Activated CD4-positive, alpha-beta T cell treated with anti-CD3 and anti-CD28 coated beads for 4 hours (primary cell): ENCODE results near the gene HACE1.
"Not testable (repeated sequence)": the region's sequence is repeated elsewhere in the genome, so short reads cannot be mapped to it uniquely, and the experiment has no call there.

Experiments
- DNase-seq, 2 donors: peaks; one replicate each; pipeline ENCODE4 v3.0.0-alpha.2; 2020

Gene HACE1

DNA sequence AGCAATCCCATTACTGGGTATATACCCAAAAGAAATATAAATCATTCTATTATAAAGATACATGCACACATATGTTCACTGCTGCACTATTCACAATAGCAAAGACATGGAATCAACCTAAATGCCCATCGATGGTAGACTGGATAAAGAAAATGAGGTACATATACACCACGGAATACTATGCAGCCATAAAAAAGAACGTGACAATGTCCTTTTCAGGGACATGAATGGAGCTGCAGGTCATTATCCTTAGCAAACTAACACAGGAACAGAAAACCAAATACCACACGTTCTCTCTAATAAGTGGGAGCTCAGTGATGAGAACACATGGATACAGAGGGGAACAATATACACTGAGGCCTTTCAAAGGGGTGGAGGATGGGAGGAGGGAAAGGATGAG lies 38.9 kb downstream of the HACE1 start:
- DNase-seq: not testable (repeated sequence)

DNA sequence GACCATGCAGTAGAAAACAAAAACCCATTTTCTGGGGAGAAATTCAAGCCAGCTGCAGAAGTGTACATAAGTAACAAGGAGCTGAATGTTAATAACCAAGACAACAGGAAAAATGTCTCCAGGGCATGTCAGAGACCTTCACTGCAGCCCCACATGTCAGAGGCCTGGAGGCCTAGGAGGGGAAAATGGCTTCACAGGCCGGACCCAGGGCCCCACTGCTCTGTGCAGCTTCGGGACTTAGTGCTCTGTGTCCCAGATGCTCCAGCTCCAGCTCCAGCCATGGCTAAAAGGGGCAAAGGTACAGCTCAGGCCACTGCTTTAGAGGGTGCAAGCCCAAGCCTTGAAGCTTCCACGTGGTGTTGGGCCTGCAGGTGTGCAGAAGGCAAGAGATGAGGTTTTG lies 43.6 kb downstream of the HACE1 start:
- DNase-seq: no peak

GRCh38 chr6:104814743-104815142 lies 45.0 kb downstream of the HACE1 start:
- no peak for DNase-seq

GRCh38 chr6:104813552-104813951 lies 46.2 kb downstream of the HACE1 start:
- DNase-seq: no peak

GRCh38 chr6:104809116-104809515 lies 50.6 kb downstream of the HACE1 start:
- no peak for DNase-seq

GRCh38 chr6:104805335-104805734 lies 54.4 kb downstream of the HACE1 start:
- DNase-seq: not testable (repeated sequence)

DNA sequence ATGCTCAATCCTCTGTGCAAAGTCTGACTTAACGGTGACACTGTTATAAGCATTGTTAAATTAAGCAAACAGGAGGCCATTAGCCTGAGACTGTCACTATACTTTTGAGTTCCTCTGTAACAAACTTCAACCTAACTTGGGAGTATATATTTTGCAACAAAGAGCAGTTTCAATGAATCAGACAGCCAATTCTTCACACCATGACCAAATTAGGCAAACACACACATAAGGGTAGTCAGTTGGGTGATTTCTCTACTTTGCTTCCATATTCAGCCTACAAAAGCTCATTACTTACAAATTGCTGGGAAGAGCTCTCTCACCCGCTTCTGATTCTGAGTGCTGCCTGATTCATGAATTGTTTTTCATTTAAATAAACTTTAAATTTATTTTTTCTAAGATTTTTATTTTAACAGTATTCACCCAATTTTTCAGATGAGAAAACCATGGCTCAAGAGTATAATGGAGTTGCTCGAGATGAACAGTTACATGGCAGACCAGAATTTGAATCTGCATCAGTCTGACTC lies 60.5 kb downstream of the HACE1 start:
- no peak for DNase-seq

DNA sequence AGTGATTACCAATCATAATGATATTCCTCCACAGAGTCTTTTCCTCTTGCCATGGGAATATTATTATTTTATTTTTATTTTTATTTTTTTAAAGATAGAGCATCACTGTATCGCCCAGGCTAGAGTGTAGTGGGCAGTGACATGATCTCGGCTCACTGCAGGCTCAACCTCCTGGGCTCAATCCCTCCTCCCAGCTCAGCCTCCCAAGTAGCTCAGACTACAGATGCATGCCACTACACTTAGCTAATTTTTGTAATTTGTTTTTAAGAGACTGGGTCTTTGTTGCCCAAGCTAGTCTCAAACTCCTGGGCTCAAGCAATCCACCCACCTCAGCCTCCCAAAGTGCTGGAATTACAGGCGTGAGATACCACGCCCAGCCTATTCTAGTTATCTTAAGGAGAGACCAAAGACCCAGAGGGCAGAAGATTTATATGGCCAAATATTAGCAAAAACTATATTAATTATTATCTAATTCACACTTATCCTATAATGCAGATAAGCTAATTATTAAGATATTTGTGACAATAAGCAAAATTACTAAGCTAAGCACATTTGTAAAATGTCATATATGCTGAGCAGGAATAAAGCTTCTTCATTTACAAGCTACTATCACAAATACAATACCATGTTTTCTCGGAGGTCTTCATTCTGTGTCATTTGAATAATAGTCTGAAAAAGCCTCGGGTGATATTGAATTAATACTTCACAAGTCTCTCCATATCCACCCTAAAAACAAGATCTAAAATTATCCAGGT lies 63.5 kb downstream of the HACE1 start:
- DNase-seq: no peak

GRCh38 chr6:104795363-104795762 lies 64.4 kb downstream of the HACE1 start:
- DNase-seq: no peak

DNA sequence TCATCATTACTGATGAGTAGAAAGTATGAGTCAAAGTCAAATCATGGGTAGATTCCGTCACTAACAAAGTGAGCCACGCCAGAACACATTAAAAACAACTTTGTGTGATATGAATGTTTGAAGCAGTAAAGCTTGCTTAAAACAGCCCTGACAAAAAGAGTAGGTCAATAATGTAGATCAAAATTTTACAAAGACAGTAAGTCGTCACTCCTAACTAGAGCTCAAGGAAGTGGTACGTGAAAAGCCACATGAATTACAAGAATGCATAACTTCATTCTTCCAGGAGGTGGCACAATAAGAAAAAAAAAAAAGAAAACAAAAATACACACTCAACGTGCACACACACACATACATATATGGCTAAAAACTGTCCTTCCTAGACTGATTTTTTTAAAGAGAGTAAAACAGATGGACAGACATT lies 69.9 kb downstream of the HACE1 start:
- peak in 1 of 2 donors; percentile 5 for DNase-seq

DNA sequence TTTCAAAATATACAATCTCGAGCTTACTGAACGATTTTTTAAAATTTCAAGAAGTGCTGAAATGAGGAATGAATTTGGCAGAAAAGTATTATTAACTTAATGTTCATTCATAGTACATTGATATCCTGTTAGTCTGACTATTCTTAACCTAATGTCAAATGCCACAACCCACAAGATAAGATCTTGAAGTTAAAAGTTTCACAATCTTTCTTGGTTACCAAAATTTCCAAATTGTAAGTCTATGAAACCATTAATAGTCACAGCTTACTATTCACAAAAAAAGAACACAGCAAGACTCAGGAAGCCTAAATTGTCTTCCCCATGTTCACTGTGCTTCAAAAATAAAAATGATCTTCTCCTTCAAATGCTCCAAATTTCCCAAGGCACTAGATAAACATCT lies 71.3 kb downstream of the HACE1 start:
- no peak for DNase-seq

DNA sequence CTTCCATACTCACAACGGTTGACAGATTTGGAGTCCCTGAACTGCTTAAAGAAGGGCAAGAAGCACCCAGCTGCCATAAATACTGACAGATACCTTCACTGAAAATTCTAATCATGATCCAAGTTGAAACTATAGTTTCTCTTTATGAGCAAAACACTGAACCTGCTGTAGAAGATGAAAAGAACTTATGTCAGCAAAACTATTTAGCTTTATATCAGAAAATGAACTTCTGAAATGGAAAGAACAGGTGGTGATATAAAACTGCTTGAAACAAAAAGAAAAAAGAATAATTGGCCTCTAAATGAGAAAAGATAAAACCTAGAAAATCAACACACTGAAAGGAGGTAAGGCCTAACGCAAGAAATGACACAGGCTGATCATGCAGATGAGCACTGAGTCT lies 72.4 kb downstream of the HACE1 start:
- DNase-seq: no peak

DNA sequence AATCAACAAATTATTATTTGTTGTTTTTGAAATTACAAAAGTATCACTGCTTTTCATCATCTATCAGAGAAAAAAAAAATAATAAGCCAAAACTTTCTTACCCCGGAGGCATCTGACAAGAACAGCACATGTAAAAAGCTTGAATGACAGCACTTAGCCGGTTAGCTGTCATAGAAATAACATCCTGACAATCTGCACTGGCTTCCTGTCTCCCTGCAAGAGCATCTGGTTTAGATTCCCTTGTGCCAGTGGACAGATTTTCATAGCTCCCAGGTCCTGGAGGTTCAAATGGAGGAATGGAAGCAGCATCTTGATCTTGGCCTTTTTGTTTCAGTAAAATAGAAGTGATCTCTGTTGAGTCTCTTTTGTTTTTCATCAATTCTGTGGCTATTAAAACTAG lies 74.8 kb downstream of the HACE1 start:
- no peak for DNase-seq

DNA sequence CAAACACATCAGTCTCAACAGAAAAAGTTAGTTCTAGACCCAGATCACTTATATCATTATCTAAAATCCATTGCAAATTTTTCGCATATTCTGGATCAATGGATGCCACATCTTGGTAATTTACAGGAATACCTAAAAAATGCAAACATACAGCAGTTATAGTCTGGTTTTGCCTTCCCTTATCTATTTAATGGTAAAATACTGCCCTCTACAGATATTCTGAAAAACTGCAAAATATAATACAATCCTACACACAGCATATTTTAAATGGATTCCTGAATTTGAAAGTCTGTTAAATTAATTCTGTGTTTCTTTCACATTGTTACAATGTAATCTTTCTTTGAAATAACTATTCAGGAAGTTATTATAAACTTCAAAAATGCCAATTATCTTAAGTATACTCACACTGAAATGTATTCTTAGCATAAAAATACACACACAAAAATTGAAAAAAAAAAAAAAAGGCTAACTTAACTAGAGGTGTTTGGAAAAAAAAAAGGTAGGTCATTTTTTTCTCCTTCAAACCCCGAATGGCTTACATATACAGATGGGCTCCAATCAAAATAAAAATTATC lies 88.4 kb downstream of the HACE1 start:
- no peak for DNase-seq

GRCh38 chr6:104768906-104769305 lies 90.8 kb downstream of the HACE1 start:
- no peak for DNase-seq

GRCh38 chr6:104766595-104766994 lies 93.1 kb downstream of the HACE1 start:
- DNase-seq: no peak

- no peak for DNase-seq
Measured at GRCh38 chr6:104754788-104755409, 104.8 kb downstream of the HACE1 start.

GRCh38 chr6:104753251-104753650 lies 106.5 kb downstream of the HACE1 start:
- DNase-seq: no peak

GRCh38 chr6:104750449-104750848 lies 109.3 kb downstream of the HACE1 start:
- DNase-seq: no peak

- not testable (repeated sequence) for DNase-seq
Measured at GRCh38 chr6:104739124-104739523, 120.6 kb downstream of the HACE1 start.

DNA sequence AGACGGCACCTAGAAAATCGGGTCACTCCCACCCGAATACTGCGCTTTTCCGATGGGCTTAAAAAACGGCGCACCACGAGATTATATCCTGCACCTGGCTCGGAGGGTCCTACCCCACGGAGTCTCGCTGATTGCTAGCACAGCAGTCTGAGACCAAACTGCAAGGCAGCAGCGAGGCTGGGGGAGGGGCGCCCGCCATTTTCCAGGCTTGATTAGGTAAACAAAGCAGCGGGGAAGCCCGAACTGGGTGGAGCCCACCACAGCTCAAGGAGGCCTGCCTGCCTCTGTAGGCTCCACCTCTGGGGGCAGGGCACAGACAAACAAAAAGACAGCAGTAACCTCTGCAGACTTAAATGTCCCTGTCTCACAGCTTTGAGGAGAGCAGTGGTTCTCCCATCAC lies 122.2 kb downstream of the HACE1 start:
- not testable (repeated sequence) for DNase-seq

DNA sequence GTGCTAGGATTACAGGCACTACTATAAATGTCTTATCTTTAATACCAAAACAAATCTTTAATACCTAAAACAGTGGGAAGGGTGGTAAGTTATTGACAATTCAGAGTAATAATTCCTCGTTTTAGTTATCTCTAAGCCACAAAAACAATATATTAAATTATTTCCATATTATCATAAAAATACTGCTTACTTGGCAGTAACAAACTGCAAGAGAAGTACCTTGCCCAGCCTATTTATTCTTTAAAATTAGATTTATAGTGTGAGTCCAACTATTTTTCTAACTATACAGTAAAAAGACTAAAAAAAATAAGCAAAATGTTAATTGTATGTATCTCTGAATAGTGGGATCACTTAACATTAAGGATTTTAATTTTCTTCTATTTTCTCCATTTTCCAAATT lies 123.2 kb downstream of the HACE1 start:
- DNase-seq: no peak

- DNase-seq: no peak
Measured at GRCh38 chr6:104730450-104730849, 129.3 kb downstream of the HACE1 start.

- DNase-seq: no peak
Measured at GRCh38 chr6:104729433-104729832, 130.3 kb downstream of the HACE1 start.
